Activated T-helper 1 cell treated with anti-CD3 and anti-CD28 coated beads, Interleukin-12 subunit alpha, Interleukin-12 subunit beta, Interleukin-2, Interleukin-4 antibody, amounts not matched to agents 30 ng/mL and 10 ng/mL and 1 ng/mL, durations not matched to agents 14 hours and 24 hours and 36 hours (primary cell): ENCODE data around the gene ABHD12B. TPM values are rescaled to one million over a fixed set of nuclear protein-coding genes. Genes with fewer than 3 reads are reported as not detected.

Source experiments
- DNase-seq: peaks from one replicate; pipeline ENCODE4 v3.0.0; 2021; ENCODE audit warnings: low spot score
- H3K27ac Mint-ChIP-seq: one replicate; pipeline ENCODE4 v1.8.0; 2021; ENCODE audit warnings: mild to moderate bottlenecking, mixed read lengths
- H3K27me3 Mint-ChIP-seq: one replicate; pipeline ENCODE4 v1.8.0; 2022; ENCODE audit warnings: mild to moderate bottlenecking, moderate library complexity, mixed read lengths; ENCODE audit not compliant: insufficient read depth
- H3K36me3 Mint-ChIP-seq: one replicate; pipeline ENCODE4 v1.8.0; 2021; ENCODE audit warnings: low read depth, mixed read lengths
- H3K4me1 Mint-ChIP-seq: one replicate; pipeline ENCODE4 v1.8.0; 2021; ENCODE audit warnings: low read depth, mixed read lengths
- H3K4me3 Mint-ChIP-seq: one replicate; pipeline ENCODE4 v1.8.0; 2021; ENCODE audit warnings: mild to moderate bottlenecking, moderate library complexity, mixed read lengths
- H3K9me3 Mint-ChIP-seq: one replicate; pipeline ENCODE4 v1.8.0; 2021; ENCODE audit warnings: mixed read lengths
- intact Hi-C: fragments of 100-400 bp; cut with micrococcal nuclease; formaldehyde crosslinking; loops from one replicate; pipeline ENCODE4 v1.15.1; 2024
- total RNA-seq: library from RNA; stranded (reverse); gene quantifications from 2 replicates; pipeline ENCODE4 v1.2.3, GENCODE V29; 2022

ABHD12B gene
- total RNA-seq, 1 donor from 2014 or later = not detected

DNA sequence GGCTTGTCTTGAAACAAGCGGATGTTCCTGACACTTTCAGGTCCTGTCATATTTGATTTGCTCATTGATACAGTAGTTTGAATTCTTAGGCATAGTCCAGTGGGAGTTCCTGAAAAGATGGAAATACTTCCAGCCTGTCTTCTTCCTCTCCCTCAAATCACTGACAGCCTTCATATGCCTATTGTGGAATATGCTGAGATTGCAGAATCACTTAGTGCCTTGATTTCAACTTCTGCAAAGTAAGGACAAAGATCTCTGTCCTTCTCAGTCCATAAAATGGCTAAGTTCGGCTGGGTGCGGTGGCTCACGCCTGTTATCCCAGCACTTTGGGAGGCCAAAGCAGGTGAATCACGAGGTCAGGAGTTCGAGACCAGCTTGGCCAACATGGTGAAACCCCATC, 79.2 kb downstream of the ABHD12B start:
- H3K4me1 Mint-ChIP-seq = no peaks in the 10 kb centered on the region

DNA sequence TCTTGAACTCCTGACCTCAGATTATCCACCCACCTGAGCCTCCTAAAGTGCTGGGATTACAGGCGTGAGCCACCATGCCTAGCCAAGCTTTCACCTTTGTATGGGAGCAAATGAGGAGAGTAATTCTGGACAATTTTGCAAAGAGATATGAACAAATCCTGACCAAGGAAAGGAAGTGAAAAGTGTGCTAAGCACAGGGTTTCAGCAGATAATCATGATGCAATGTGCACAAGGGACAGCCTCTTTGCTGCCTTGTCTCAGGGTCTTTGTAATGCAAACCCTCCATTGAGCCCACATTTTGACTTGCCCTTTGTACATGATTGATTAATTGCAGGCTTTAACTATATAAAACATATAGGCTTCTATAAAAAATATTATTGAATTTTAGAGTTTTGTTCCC, 81.6 kb downstream of the ABHD12B start:
- Mint-ChIP-seq H3K27me3 (peaks cover 6% of the 10 kb centered on the region), H3K9me3 (no peaks in the 10 kb centered on the region), H3K4me1 (no peaks in the 10 kb centered on the region), H3K27ac (no peak overlapping the region), H3K4me3 (no peak overlapping the region), H3K36me3 (no peaks in the 10 kb centered on the region)
- intact Hi-C loops = loop anchor here (10.0 kb wide), 1 partner anchor 141 kb away; the partner anchor contains the start of gene TRIM9
- DNase-seq = no peak

More for the DNA sequence above, 79.2 kb downstream of the ABHD12B start:
- Mint-ChIP-seq H3K27me3 (peaks cover 6% of the 10 kb centered on the region), H3K27ac (no peak overlapping the region), H3K36me3 (no peaks in the 10 kb centered on the region), H3K9me3 (no peaks in the 10 kb centered on the region), H3K4me3 (no peak overlapping the region)
- intact Hi-C loops = loop anchor here (10.0 kb wide), 1 partner anchor 144 kb away; the partner anchor contains the start of gene TRIM9
- no peak for DNase-seq

Other genes starting within 250 kb of the ABHD12B start
- 10.3 and 12.3 TPM in 2 replicates for gene SAV1, start 203.7 kb upstream of the ABHD12B start, total RNA-seq
- gene NIN, start 40.9 kb upstream of the ABHD12B start, total RNA-seq = 39.9 and 43.3 TPM in 2 replicates
- 0.13 and 0.17 TPM in 2 replicates for gene PYGL, start 72.4 kb downstream of the ABHD12B start, total RNA-seq
- 0.31 TPM in 1 of 2 replicates, not detected in the other for gene TRIM9, start 223.1 kb downstream of the ABHD12B start, total RNA-seq